WERI-Rb-1 (cell line): ENCODE results near the gene DPEP1.
"Not testable (repeated sequence)": the region's sequence is repeated elsewhere in the genome, so short reads cannot be mapped to it uniquely, and the experiment has no call there.

Experiments
- DNase-seq: peaks from one replicate; pipeline ENCODE4 v3.0.0-alpha.2; 2020
- H3K27ac ChIP-seq: fragments of 250-450 bp; sonication (Bioruptor Pico); 2 replicates; pipeline ENCODE4 v1.5.1; 2020; ENCODE audit warnings: mild to moderate bottlenecking, moderate library complexity
- H3K27me3 ChIP-seq: fragments of 250-450 bp; sonication (Bioruptor Pico); 2 replicates; pipeline ENCODE4 v1.5.1; 2021; ENCODE audit warnings: mild to moderate bottlenecking, low read depth, moderate library complexity; ENCODE audit not compliant: insufficient read depth, severe bottlenecking
- H3K36me3 ChIP-seq: fragments of 250-450 bp; sonication (Bioruptor Pico); 2 replicates; pipeline ENCODE4 v1.5.1; 2020; ENCODE audit warnings: mild to moderate bottlenecking, moderate library complexity
- H3K4me3 ChIP-seq: 2 replicates; pipeline ENCODE4 v1.5.1; 2011; ENCODE audit warnings: low read depth, mild to moderate bottlenecking, control low read depth, low read length
- H3K9me3 ChIP-seq: fragments of 250-450 bp; sonication (Bioruptor Pico); 2 replicates; pipeline ENCODE4 v1.5.1; 2021; ENCODE audit warnings: mild to moderate bottlenecking, moderate library complexity; ENCODE audit not compliant: severe bottlenecking
- CTCF ChIP-seq: IDR thresholded peaks from 2 replicates; pipeline ENCODE4 v1.5.1; 2011; ENCODE audit warnings: low read depth, mild to moderate bottlenecking, control low read depth, inconsistent platforms, low read length

The DPEP1 gene

GRCh38 chr16:89569506-89570341 is 43.7 kb upstream of the DPEP1 start:
- H3K27me3 ChIP-seq: no peaks in the 10 kb centered on the region
- no peaks in the 10 kb centered on the region; the same call in 1 of the 2 replicates for H3K36me3 ChIP-seq
- H3K4me3 ChIP-seq: no peak overlapping the region
- no peak for DNase-seq
- no peak overlapping the region for H3K27ac ChIP-seq
- TF ChIP-seq CTCF: no peak
- H3K9me3 ChIP-seq: no peaks in the 10 kb centered on the region

- no peak for DNase-seq
- TF ChIP-seq CTCF: no peak
- no peaks in the 10 kb centered on the region for H3K9me3 ChIP-seq
- no peaks in the 10 kb centered on the region for H3K36me3 ChIP-seq
- H3K4me3 ChIP-seq: no peak overlapping the region
- H3K27ac ChIP-seq: no peak overlapping the region
- no peaks in the 10 kb centered on the region for H3K27me3 ChIP-seq
Measured at GRCh38 chr16:89570342-89570923, 43.0 kb upstream of the DPEP1 start.

GRCh38 chr16:89570983-89571598 is 42.4 kb upstream of the DPEP1 start:
- not testable (repeated sequence) for H3K9me3 ChIP-seq, H3K36me3 ChIP-seq, DNase-seq, H3K4me3 ChIP-seq, H3K27ac ChIP-seq, H3K27me3 ChIP-seq

DNA sequence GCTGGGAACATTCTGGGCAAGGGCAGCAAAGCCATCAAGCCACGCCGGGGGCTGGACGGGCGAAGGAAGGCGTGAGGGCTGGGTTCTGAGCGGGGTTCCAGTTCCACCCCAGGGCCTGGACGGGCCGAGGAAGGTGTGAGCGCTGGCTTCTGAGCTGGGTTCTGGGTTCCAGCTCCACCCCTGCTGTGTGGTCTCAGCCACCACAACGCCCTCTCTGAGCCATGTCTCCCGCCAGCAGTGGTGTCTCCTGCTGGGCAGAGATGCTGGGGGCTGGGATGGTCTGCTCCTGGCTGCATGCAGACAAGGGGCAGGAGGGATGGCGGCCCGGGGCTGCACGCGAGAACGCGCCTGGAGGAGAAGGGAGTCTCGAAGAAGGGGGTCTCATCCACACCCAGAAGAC is 41.8 kb upstream of the DPEP1 start:
- no peaks in the 10 kb centered on the region for H3K27me3 ChIP-seq
- TF ChIP-seq CTCF: no peak
- H3K9me3 ChIP-seq: no peaks in the 10 kb centered on the region
- no peak for DNase-seq
- no peak overlapping the region for H3K4me3 ChIP-seq
- no peaks in the 10 kb centered on the region for H3K36me3 ChIP-seq
- H3K27ac ChIP-seq: no peak overlapping the region

GRCh38 chr16:89572073-89572484 is 41.4 kb upstream of the DPEP1 start:
- TF ChIP-seq CTCF: no peak
- H3K4me3 ChIP-seq: no peak overlapping the region
- H3K27ac ChIP-seq: no peak overlapping the region

GRCh38 chr16:89572485-89573205 is 40.8 kb upstream of the DPEP1 start:
- no peak overlapping the region for H3K4me3 ChIP-seq
- H3K9me3 ChIP-seq: no peaks in the 10 kb centered on the region
- no peak for DNase-seq
- H3K36me3 ChIP-seq: no peaks in the 10 kb centered on the region
- no peak for TF ChIP-seq CTCF
- H3K27me3 ChIP-seq: no peaks in the 10 kb centered on the region
- no peak overlapping the region for H3K27ac ChIP-seq

More at GRCh38 chr16:89572073-89572484, 41.4 kb upstream of the DPEP1 start:
- Histone ChIP-seq H3K27me3 (no peaks in the 10 kb centered on the region), H3K9me3 (no peaks in the 10 kb centered on the region), H3K36me3 (no peaks in the 10 kb centered on the region)
- DNase-seq: no peak
